Stimulated activated CD4-positive, alpha-beta T cell treated with anti-CD3 and anti-CD28 coated beads, Interleukin-1b, Interleukin-23, amount 100 ng/mL, for 1 hour (primary cell): ENCODE measurements around the gene COL1A2.

Experiments
- DNase-seq, 2 donors: peaks; one replicate each; pipeline ENCODE4 v3.0.0-alpha.2; 2020; ENCODE audit warnings: low read depth in 2 of 2

Gene COL1A2

GRCh38 chr7:94382746-94383145 lies 11.9 kb upstream of the COL1A2 start:
- no peak for DNase-seq

- DNase-seq: no peak
Observed at GRCh38 chr7:94384315-94384714, 10.4 kb upstream of the COL1A2 start.

GRCh38 chr7:94386416-94386815 lies 8.3 kb upstream of the COL1A2 start:
- DNase-seq: no peak

- DNase-seq: no peak
Observed at GRCh38 chr7:94388540-94388939, 6.2 kb upstream of the COL1A2 start.

GRCh38 chr7:94389381-94389780 lies 5.3 kb upstream of the COL1A2 start:
- no peak for DNase-seq

- no peak for DNase-seq
Observed at GRCh38 chr7:94391726-94392392, 2.8 kb upstream of the COL1A2 start.

- no peak for DNase-seq
Observed at GRCh38 chr7:94392393-94392786, 2.3 kb upstream of the COL1A2 start.

GRCh38 chr7:94393246-94394108 lies 1.2 kb upstream of the COL1A2 start:
- no peak for DNase-seq

- no peak for DNase-seq
Observed at GRCh38 chr7:94394109-94394436, 622 bp upstream of the COL1A2 start.

- DNase-seq: no peak
Observed at GRCh38 chr7:94395141-94396036, 694 bp downstream of the COL1A2 start.

GRCh38 chr7:94396037-94396431 lies 1.3 kb downstream of the COL1A2 start:
- DNase-seq: no peak

GRCh38 chr7:94396596-94396995 lies 1.9 kb downstream of the COL1A2 start:
- no peak for DNase-seq

- no peak for DNase-seq
Observed at GRCh38 chr7:94397722-94398121, 3.0 kb downstream of the COL1A2 start.

- no peak for DNase-seq
Observed at GRCh38 chr7:94398841-94399240, 4.1 kb downstream of the COL1A2 start.

- DNase-seq: no peak
Observed at GRCh38 chr7:94400022-94400421, 5.3 kb downstream of the COL1A2 start.

- no peak for DNase-seq
Observed at GRCh38 chr7:94400643-94401427, 6.1 kb downstream of the COL1A2 start.

GRCh38 chr7:94401428-94401814 lies 6.7 kb downstream of the COL1A2 start:
- no peak for DNase-seq

- no peak for DNase-seq
Observed at GRCh38 chr7:94403546-94403945, 8.9 kb downstream of the COL1A2 start.

- DNase-seq: no peak
Observed at GRCh38 chr7:94405506-94405905, 10.8 kb downstream of the COL1A2 start.

GRCh38 chr7:94406696-94407095 lies 12.0 kb downstream of the COL1A2 start:
- no peak for DNase-seq

- no peak for DNase-seq
Observed at GRCh38 chr7:94409200-94409948, 14.7 kb downstream of the COL1A2 start.
